ENCODE results near the gene SCN4B.

DNA sequence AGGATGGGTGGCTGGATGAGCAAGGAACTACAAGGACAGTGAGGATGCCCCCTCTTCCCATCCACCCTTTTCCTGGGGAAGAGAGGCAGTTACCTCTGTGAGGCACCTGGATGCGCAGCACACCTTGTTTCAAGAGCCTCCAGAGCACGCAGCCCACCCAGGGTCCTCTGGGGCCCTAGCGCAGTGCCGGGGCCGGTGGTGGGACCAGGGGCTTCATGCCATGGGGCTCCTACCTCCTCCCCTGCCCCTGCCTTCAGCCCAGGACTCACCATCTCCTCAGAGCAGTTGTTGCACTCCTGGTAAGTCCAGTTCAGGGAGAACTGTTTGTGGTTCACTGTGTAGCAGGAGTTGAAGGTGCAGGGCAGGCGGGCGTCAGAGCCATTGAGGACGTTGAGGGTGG is 15.7 kb upstream of the SCN4B start:
- no peak for TF ChIP-seq CTCF (conservative IDR thresholded peaks at IDR 0.05; ENCODE audit: low read length)
- TF ChIP-seq EZH2phosphoT487 (IDR thresholded peaks at IDR 0.05; ENCODE audit: borderline replicate concordance): no peak

Data from Loucy (cell line).